GM13976 (cell line): ENCODE results near the gene KCNMB2.

Experiments
- DNase-seq: peaks from one replicate; pipeline ENCODE4 v3.0.0; 2012; ENCODE audit warnings: low spot score
- CTCF ChIP-seq: IDR thresholded peaks from 2 replicates; pipeline ENCODE4 v1.5.1; 2012; ENCODE audit warnings: borderline replicate concordance, mild to moderate bottlenecking; ENCODE audit not compliant: insufficient read depth; ENCODE audit errors: extremely low read depth, missing control alignments, control extremely low read depth
- in situ Hi-C: fragments of 300-500 bp; cut with MboI; formaldehyde crosslinking; loops from one replicate; pipeline ENCODE4 v1.12.0; 2022; ENCODE audit warnings: low sequenced_read_pairs, mixed read lengths, inconsistent platforms; ENCODE audit not compliant: unreplicated experiment

Gene KCNMB2

GRCh38 chr3:178645503-178645902, 109.3 kb downstream of the KCNMB2 start:
- in situ Hi-C loops: no loop called here
- no peak for DNase-seq
- TF ChIP-seq CTCF: no peak

- DNase-seq: no peak
- in situ Hi-C loops: no loop called here
- TF ChIP-seq CTCF: no peak
Observed at GRCh38 chr3:178646186-178646862, 110.1 kb downstream of the KCNMB2 start.

- DNase-seq: no peak
- no peak for TF ChIP-seq CTCF
- in situ Hi-C loops: no loop called here
Observed at GRCh38 chr3:178655488-178655887, 119.3 kb downstream of the KCNMB2 start.

- no peak for TF ChIP-seq CTCF
- no peak for DNase-seq
- in situ Hi-C loops: no loop called here
Observed at GRCh38 chr3:178658694-178659325, 122.6 kb downstream of the KCNMB2 start.

- no peak for DNase-seq
- in situ Hi-C loops: no loop called here
- TF ChIP-seq CTCF: no peak
Observed at GRCh38 chr3:178663201-178663934, 127.1 kb downstream of the KCNMB2 start.

GRCh38 chr3:178665747-178666146, 129.5 kb downstream of the KCNMB2 start:
- in situ Hi-C loops: no loop called here
- no peak for DNase-seq
- no peak for TF ChIP-seq CTCF
